Neural cell (in vitro differentiated cells): Measurements from ENCODE around the gene RYR3. TPM values are rescaled to one million over a fixed set of nuclear protein-coding genes. Genes with fewer than 3 reads are reported as not detected.

Experiments
- H2AFZ ChIP-seq: fragments of 200-600, 300-800 bp; sonication (generic), shearing (Covaris generic); 2 replicates; pipeline ENCODE4 v1.6.0; 2014; ENCODE audit warnings: low read depth, mild to moderate bottlenecking, antibody characterized with exemption, low read length, moderate library complexity
- H3F3A ChIP-seq: fragments of 200-600 bp; shearing (Covaris generic); 2 replicates; pipeline ENCODE4 v1.6.1; 2016; ENCODE audit warnings: mild to moderate bottlenecking, moderate library complexity, mixed read lengths, antibody characterized with exemption, low read length; ENCODE audit not compliant: insufficient read depth, poor library complexity, severe bottlenecking
- H3K27ac ChIP-seq: fragments of 200-600, 300-800 bp; sonication (generic), shearing (Covaris generic); 2 replicates; pipeline ENCODE4 v1.5.1; 2014; ENCODE audit warnings: mild to moderate bottlenecking, low read length, moderate library complexity
- H3K27me3 ChIP-seq: fragments of 300-800, 200-600 bp; sonication (generic), shearing (Covaris generic); 2 replicates; pipeline ENCODE4 v1.6.0; 2014; ENCODE audit warnings: mild to moderate bottlenecking, low read depth, low read length, moderate library complexity; ENCODE audit not compliant: insufficient read depth
- H3K36me3 ChIP-seq: fragments of 300-800, 200-600 bp; sonication (generic), shearing (Covaris generic); 2 replicates; pipeline ENCODE4 v1.5.1; 2014; ENCODE audit warnings: mild to moderate bottlenecking, antibody characterized with exemption, low read length, moderate library complexity; ENCODE audit not compliant: insufficient read depth
- H3K4me2 ChIP-seq: fragments of 300-800, 200-600 bp; sonication (generic), shearing (Covaris generic); 2 replicates; pipeline ENCODE4 v1.6.0; 2014; ENCODE audit warnings: mild to moderate bottlenecking, low read length
- H3K4me3 ChIP-seq: fragments of 300-800, 200-600 bp; sonication (generic), shearing (Covaris generic); 2 replicates; pipeline ENCODE4 v1.5.1; 2014; ENCODE audit warnings: mild to moderate bottlenecking, low read length, moderate library complexity
- H3K79me2 ChIP-seq: fragments of 200-600 bp; shearing (Covaris generic); replicated peaks from 2 replicates; pipeline ENCODE4 v1.6.0; 2014; ENCODE audit warnings: mild to moderate bottlenecking, low read length, moderate library complexity; ENCODE audit not compliant: insufficient read depth
- H3K9ac ChIP-seq: fragments of 300-800, 200-600 bp; sonication (generic), shearing (Covaris generic); 2 replicates; pipeline ENCODE4 v1.6.1; 2016; ENCODE audit warnings: mild to moderate bottlenecking, low read length, mixed read lengths
- H3K9me2 ChIP-seq: fragments of 200-600 bp; shearing (Covaris generic); 2 replicates; pipeline ENCODE4 v1.6.1; 2016; ENCODE audit warnings: mild to moderate bottlenecking, low read length, mixed read lengths; ENCODE audit not compliant: insufficient read depth
- H3K9me3 ChIP-seq: fragments of 200-600, 300-800 bp; sonication (generic), shearing (Covaris generic); 2 replicates; pipeline ENCODE4 v1.6.1; 2016; ENCODE audit warnings: mild to moderate bottlenecking, mixed run types, low read length, moderate library complexity, mixed read lengths
- H4K20me1 ChIP-seq: fragments of 200-600 bp; shearing (Covaris generic); 2 replicates; pipeline ENCODE4 v1.6.1; 2016; ENCODE audit warnings: mild to moderate bottlenecking, mixed run types; ENCODE audit not compliant: insufficient read depth
- EP300 ChIP-seq: fragments of 450-650 bp; conservative IDR thresholded peaks from 2 replicates; pipeline ENCODE4 v1.6.1; 2014; ENCODE audit warnings: antibody characterized with exemption, mild to moderate bottlenecking, moderate library complexity; ENCODE audit not compliant: poor library complexity, severe bottlenecking
- EZH2 ChIP-seq: fragments of 200-600, 300-800 bp; shearing (Covaris generic), sonication (generic); IDR thresholded peaks from 2 replicates; pipeline ENCODE4 v1.6.1; 2014; ENCODE audit warnings: antibody characterized with exemption, low read length, borderline replicate concordance, mild to moderate bottlenecking; ENCODE audit not compliant: insufficient read depth, poor library complexity, severe bottlenecking
- MXI1 ChIP-seq: fragments of 450-650 bp; conservative IDR thresholded peaks from 2 replicates; pipeline ENCODE4 v1.6.1; 2014; ENCODE audit warnings: antibody characterized with exemption, mild to moderate bottlenecking; ENCODE audit not compliant: poor library complexity, severe bottlenecking
- POLR2AphosphoS5 ChIP-seq: IDR thresholded peaks from 2 replicates; pipeline ENCODE4 v1.6.1; 2012
- RAD21 ChIP-seq: fragments of 450-650 bp; conservative IDR thresholded peaks from 2 replicates; pipeline ENCODE4 v1.6.1; 2014; ENCODE audit warnings: antibody characterized with exemption, mild to moderate bottlenecking, moderate library complexity
- SMC3 ChIP-seq: fragments of 450-650 bp; conservative IDR thresholded peaks from 2 replicates; pipeline ENCODE4 v1.6.1; 2014; ENCODE audit warnings: antibody characterized with exemption, mild to moderate bottlenecking, moderate library complexity; ENCODE audit not compliant: poor library complexity
- TAF1 ChIP-seq: IDR thresholded peaks from 2 replicates; pipeline ENCODE4 v1.6.1; 2012; ENCODE audit warnings: low read depth
- polyA plus RNA-seq: library from polyadenylated mRNA; depleted of rRNA; stranded (reverse); fragments of >200 nt; gene quantifications from 2 replicates; pipeline ENCODE4 v1.2.3, GENCODE V29; 2014
- TF ChIP-seq, protein P1 (sequence below): fragments of 450-650 bp; IDR thresholded peaks from 2 replicates; pipeline ENCODE4 v1.5.1; 2014; ENCODE audit warnings: antibody characterized with exemption, mild to moderate bottlenecking, moderate library complexity; ENCODE audit not compliant: poor library complexity, severe bottlenecking
- TF ChIP-seq, protein P2 (sequence below): IDR thresholded peaks from 2 replicates; pipeline ENCODE4 v1.6.1; 2012; ENCODE audit warnings: borderline replicate concordance

Gene RYR3
- polyA plus RNA-seq, 1 donor from 2014 or later: 12.6 TPM

DNA sequence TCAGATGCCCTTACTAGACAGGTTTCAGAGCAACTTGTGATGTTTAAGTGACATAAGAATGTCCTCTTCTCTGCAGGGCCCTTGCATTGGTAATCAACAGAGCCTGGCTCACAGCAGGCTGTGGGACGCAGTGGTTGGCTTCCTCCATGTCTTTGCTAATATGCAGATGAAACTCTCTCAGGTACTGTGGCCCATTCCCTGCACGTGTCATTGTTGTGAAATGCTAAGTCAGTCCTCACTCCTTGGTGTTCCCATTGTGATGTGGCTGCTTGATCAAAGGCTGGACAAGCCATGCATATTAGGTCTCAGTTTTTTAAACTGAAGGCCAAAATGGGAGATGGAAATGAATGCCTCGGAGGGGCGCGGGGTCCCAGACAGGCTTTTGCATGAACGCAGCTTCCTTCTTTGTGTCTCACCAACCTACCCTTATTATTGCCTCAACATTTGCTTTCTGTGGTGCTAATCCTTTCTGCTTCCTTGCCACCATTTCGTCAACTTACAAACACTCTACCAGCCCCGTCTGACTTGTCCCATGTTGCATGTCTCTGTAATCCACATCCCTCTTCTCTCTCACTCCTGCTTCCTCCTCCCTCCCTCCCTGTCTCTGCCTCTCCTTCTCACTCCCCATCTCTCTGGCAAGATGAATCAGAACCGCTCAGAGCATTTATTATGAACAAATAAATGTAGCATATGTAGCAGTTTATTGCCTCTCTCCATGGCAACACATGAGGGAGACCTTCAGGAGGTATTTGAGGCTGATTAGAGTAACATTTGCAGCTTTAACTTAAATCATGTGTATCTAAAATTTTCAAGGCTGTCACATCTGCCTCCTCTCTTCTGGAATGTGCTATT lies 524.4 kb downstream of the RYR3 start:
- no peak overlapping the region for H3K4me2 ChIP-seq
- no peaks in the 10 kb centered on the region for H3K9me3 ChIP-seq
- no peak overlapping the region for H3K4me3 ChIP-seq
- no peak overlapping the region for H3K9ac ChIP-seq
- no peak overlapping the region for H3K27ac ChIP-seq
- no peaks in the 10 kb centered on the region for H3K79me2 ChIP-seq
- H3K9me2 ChIP-seq: no peaks in the 10 kb centered on the region
- H3F3A ChIP-seq: no peaks in the 10 kb centered on the region
- H3K36me3 ChIP-seq: no peaks in the 10 kb centered on the region
- no peak overlapping the region for H2AFZ ChIP-seq
- H4K20me1 ChIP-seq: no peaks in the 10 kb centered on the region
- TF ChIP-seq, protein P1, sequence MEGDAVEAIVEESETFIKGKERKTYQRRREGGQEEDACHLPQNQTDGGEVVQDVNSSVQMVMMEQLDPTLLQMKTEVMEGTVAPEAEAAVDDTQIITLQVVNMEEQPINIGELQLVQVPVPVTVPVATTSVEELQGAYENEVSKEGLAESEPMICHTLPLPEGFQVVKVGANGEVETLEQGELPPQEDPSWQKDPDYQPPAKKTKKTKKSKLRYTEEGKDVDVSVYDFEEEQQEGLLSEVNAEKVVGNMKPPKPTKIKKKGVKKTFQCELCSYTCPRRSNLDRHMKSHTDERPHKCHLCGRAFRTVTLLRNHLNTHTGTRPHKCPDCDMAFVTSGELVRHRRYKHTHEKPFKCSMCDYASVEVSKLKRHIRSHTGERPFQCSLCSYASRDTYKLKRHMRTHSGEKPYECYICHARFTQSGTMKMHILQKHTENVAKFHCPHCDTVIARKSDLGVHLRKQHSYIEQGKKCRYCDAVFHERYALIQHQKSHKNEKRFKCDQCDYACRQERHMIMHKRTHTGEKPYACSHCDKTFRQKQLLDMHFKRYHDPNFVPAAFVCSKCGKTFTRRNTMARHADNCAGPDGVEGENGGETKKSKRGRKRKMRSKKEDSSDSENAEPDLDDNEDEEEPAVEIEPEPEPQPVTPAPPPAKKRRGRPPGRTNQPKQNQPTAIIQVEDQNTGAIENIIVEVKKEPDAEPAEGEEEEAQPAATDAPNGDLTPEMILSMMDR: no peak
- TF ChIP-seq EP300 (no peak), POLR2AphosphoS5 (no peak), TAF1 (no peak), MXI1 (no peak), EZH2 (no peak), SMC3 (no peak), RAD21 (no peak)
- TF ChIP-seq, protein P2, sequence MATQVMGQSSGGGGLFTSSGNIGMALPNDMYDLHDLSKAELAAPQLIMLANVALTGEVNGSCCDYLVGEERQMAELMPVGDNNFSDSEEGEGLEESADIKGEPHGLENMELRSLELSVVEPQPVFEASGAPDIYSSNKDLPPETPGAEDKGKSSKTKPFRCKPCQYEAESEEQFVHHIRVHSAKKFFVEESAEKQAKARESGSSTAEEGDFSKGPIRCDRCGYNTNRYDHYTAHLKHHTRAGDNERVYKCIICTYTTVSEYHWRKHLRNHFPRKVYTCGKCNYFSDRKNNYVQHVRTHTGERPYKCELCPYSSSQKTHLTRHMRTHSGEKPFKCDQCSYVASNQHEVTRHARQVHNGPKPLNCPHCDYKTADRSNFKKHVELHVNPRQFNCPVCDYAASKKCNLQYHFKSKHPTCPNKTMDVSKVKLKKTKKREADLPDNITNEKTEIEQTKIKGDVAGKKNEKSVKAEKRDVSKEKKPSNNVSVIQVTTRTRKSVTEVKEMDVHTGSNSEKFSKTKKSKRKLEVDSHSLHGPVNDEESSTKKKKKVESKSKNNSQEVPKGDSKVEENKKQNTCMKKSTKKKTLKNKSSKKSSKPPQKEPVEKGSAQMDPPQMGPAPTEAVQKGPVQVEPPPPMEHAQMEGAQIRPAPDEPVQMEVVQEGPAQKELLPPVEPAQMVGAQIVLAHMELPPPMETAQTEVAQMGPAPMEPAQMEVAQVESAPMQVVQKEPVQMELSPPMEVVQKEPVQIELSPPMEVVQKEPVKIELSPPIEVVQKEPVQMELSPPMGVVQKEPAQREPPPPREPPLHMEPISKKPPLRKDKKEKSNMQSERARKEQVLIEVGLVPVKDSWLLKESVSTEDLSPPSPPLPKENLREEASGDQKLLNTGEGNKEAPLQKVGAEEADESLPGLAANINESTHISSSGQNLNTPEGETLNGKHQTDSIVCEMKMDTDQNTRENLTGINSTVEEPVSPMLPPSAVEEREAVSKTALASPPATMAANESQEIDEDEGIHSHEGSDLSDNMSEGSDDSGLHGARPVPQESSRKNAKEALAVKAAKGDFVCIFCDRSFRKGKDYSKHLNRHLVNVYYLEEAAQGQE: no peak
- no peaks in the 10 kb centered on the region for H3K27me3 ChIP-seq

DNA sequence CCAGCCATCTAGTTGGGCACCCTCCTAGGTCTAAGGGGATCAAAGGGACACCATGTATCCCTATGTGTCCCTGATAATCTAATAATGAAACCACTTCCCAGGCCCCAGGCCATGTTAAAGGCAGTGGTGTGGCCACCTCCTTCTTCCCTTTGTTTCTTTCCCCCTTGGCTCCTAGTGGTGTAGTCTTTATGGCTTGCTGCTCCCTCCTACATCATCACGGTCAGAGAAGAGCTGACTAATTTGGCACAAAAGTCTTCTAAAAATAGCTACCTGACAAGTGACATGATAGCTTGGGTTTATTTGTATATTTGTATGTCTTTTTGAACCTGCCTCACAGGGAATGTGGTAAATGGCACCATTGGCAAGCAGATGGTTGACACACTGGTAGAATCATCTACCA lies 526.5 kb downstream of the RYR3 start:
- Histone ChIP-seq H3F3A (no peaks in the 10 kb centered on the region), H3K79me2 (no peaks in the 10 kb centered on the region), H3K9ac (no peak overlapping the region), H2AFZ (no peak overlapping the region), H3K27me3 (no peaks in the 10 kb centered on the region), H3K4me3 (no peak overlapping the region), H3K27ac (no peak overlapping the region), H3K9me2 (no peaks in the 10 kb centered on the region), H3K36me3 (no peaks in the 10 kb centered on the region), H3K9me3 (no peaks in the 10 kb centered on the region), H3K4me2 (no peak overlapping the region), H4K20me1 (no peaks in the 10 kb centered on the region)
- TF ChIP-seq TAF1 (no peak), POLR2AphosphoS5 (no peak), EZH2 (no peak), EP300 (no peak)
- TF ChIP-seq, protein P2: no peak
- TF ChIP-seq, protein P1: no peak
